WTC11 (cell line): ENCODE measurements around the gene FGR. TPM values are rescaled to one million over a fixed set of nuclear protein-coding genes. Genes with fewer than 3 reads are reported as not detected.

Experiments
- ATAC-seq: fragments of 200-7000 bp; cut with Tn5 transposase; 2 replicates; pipeline ENCODE4 v1.10.0; 2021; ENCODE audit warnings: mild to moderate bottlenecking, moderate library complexity
- CTCF ChIA-PET: fragments of 300-600 bp; sonication (Branson Sonifier 250); formaldehyde crosslinking; loops from one replicate; lab custom pipeline; 2021; ENCODE audit warnings: antibody characterized with exemption; lab: Charles Lee
- POLR2A ChIA-PET: fragments of 350-600 bp; sonication (Branson Sonifier 250); formaldehyde crosslinking; loops from one replicate; lab custom pipeline; 2021; ENCODE audit warnings: antibody characterized with exemption; lab: Charles Lee
- DNase-seq: peaks from one replicate; pipeline ENCODE4 v3.0.0; 2021; ENCODE audit warnings: low spot score
- H3K27ac Mint-ChIP-seq: 2 replicates; pipeline ENCODE4 v1.8.0; 2021; ENCODE audit warnings: mixed read lengths
- H3K27me3 Mint-ChIP-seq: 2 replicates; pipeline ENCODE4 v1.8.0; 2021; ENCODE audit warnings: low read depth, mild to moderate bottlenecking, moderate library complexity, mixed read lengths
- H3K36me3 Mint-ChIP-seq: 2 replicates; pipeline ENCODE4 v1.8.0; 2021; ENCODE audit warnings: mixed read lengths
- H3K4me1 Mint-ChIP-seq: 2 replicates; pipeline ENCODE4 v1.8.0; 2022; ENCODE audit warnings: mixed read lengths
- H3K4me3 Mint-ChIP-seq: 2 replicates; pipeline ENCODE4 v1.8.0; 2021; ENCODE audit warnings: mild to moderate bottlenecking, moderate library complexity, mixed read lengths
- H3K9me3 Mint-ChIP-seq: 2 replicates; pipeline ENCODE4 v1.8.0; 2021; ENCODE audit warnings: mixed read lengths
- ATF1 ChIP-seq: sonication (generic); formaldehyde crosslinking; IDR thresholded peaks from 2 replicates; pipeline ENCODE4 v1.8.1; 2023; ENCODE audit warnings: mild to moderate bottlenecking, moderate library complexity, missing genetic modification reagents
- ATF2 ChIP-seq: sonication (generic); formaldehyde crosslinking; IDR thresholded peaks from 2 replicates; pipeline ENCODE4 v1.8.1; 2022; ENCODE audit warnings: low read depth, missing genetic modification reagents, borderline replicate concordance
- CDX4 ChIP-seq: fragments of 250-450 bp; sonication (Bioruptor Pico); IDR thresholded peaks from 2 replicates; pipeline ENCODE4 v1.9.0; 2021; ENCODE audit warnings: moderate library complexity, mild to moderate bottlenecking, inconsistent platforms, borderline replicate concordance
- HMGXB4 ChIP-seq: sonication (generic); formaldehyde crosslinking; IDR thresholded peaks from 2 replicates; pipeline ENCODE4 v1.8.1; 2023; ENCODE audit warnings: mild to moderate bottlenecking, moderate library complexity, missing genetic modification reagents
- JAZF1 ChIP-seq: fragments of 250-450 bp; sonication (Bioruptor Pico); IDR thresholded peaks from 2 replicates; pipeline ENCODE4 v1.9.0; 2021; ENCODE audit warnings: moderate library complexity, mild to moderate bottlenecking, inconsistent platforms
- KAT7 ChIP-seq: sonication (generic); formaldehyde crosslinking; IDR thresholded peaks from 2 replicates; pipeline ENCODE4 v1.8.1; 2023; ENCODE audit warnings: missing genetic modification reagents, mild to moderate bottlenecking, borderline replicate concordance
- MAX ChIP-seq: sonication (generic); formaldehyde crosslinking; IDR thresholded peaks from 2 replicates; pipeline ENCODE4 v1.8.0; 2022; ENCODE audit warnings: mild to moderate bottlenecking, missing genetic modification reagents
- NFATC4 ChIP-seq: fragments of 250-450 bp; sonication (Bioruptor Pico); IDR thresholded peaks from 2 replicates; pipeline ENCODE4 v1.9.0; 2021; ENCODE audit warnings: mild to moderate bottlenecking
- NFYB ChIP-seq: sonication (generic); formaldehyde crosslinking; conservative IDR thresholded peaks from 2 replicates; pipeline ENCODE4 v1.8.0; 2022; ENCODE audit warnings: low read depth, missing genetic modification reagents
- PRRX2 ChIP-seq: fragments of 250-450 bp; sonication (Bioruptor Pico); IDR thresholded peaks from 2 replicates; pipeline ENCODE4 v1.8.0; 2021; ENCODE audit warnings: mild to moderate bottlenecking
- RELA ChIP-seq: sonication (generic); formaldehyde crosslinking; IDR thresholded peaks from 2 replicates; pipeline ENCODE4 v1.8.1; 2022; ENCODE audit warnings: missing genetic modification reagents, mild to moderate bottlenecking, borderline replicate concordance
- TCF7 ChIP-seq: sonication (generic); formaldehyde crosslinking; IDR thresholded peaks from 2 replicates; pipeline ENCODE4 v1.8.0; 2022; ENCODE audit warnings: mild to moderate bottlenecking, low read depth, missing genetic modification reagents, moderate library complexity
- TEAD1 ChIP-seq: sonication (generic); formaldehyde crosslinking; IDR thresholded peaks from 2 replicates; pipeline ENCODE4 v1.8.0; 2022; ENCODE audit warnings: mild to moderate bottlenecking, missing genetic modification reagents
- ZNF425 ChIP-seq: fragments of 250-450 bp; sonication (Bioruptor Pico); conservative IDR thresholded peaks from 2 replicates; pipeline ENCODE4 v1.9.0; 2021; ENCODE audit warnings: mild to moderate bottlenecking
- ZNF512 ChIP-seq: sonication (generic); formaldehyde crosslinking; IDR thresholded peaks from 2 replicates; pipeline ENCODE4 v1.8.1; 2022; ENCODE audit warnings: missing genetic modification reagents, borderline replicate concordance
- total RNA-seq: library from RNA; stranded (reverse); gene quantifications from 3 replicates; pipeline ENCODE4 v1.2.3, GENCODE V29; 2021

FGR gene
- total RNA-seq, 1 experiment from 2014 or later: 0.77 TPM

- ChIA-PET CTCF (interaction anchor here (0.8 to 10.1 kb wide), 19 partner anchors 10 to 362 kb away, joined by 3 to 367 read pairs (median 11); partner anchors contain the start of genes AHDC1, IFI6, MAP3K6 and STX12), POLR2A (interaction anchor here (0.7 to 1.9 kb wide), 2 partner anchors 55 to 587 kb away, joined by 5 to 6 read pairs; no protein-coding TSS in a partner anchor)
- no peak for ATAC-seq
- TF ChIP-seq HMGXB4: no peak
- no peak for TF ChIP-seq KAT7 (CRISPR knock-in tag)
- no peak for TF ChIP-seq ZNF425
- Mint-ChIP-seq H3K4me1 (peaks cover 29% of the 10 kb centered on the region), H3K27ac (no peak overlapping the region), H3K27me3 (peaks cover 3% of the 10 kb centered on the region; the same call in 1 of the 2 replicates), H3K4me3 (no peak overlapping the region), H3K36me3 (no peaks in the 10 kb centered on the region), H3K9me3 (no peaks in the 10 kb centered on the region)
- no peak for DNase-seq
These were observed 27.3 kb upstream of the FGR start for GRCh38 chr1:27662261-27662660.

- Mint-ChIP-seq H3K36me3 (no peaks in the 10 kb centered on the region), H3K27me3 (peaks cover 3% of the 10 kb centered on the region; the same call in 1 of the 2 replicates), H3K4me3 (no peak overlapping the region), H3K27ac (no peak overlapping the region), H3K9me3 (no peaks in the 10 kb centered on the region), H3K4me1 (peaks cover 33% of the 10 kb centered on the region)
- no peak for DNase-seq
- ChIA-PET POLR2A (interaction anchor here (0.7 to 1.9 kb wide), 2 partner anchors 55 to 588 kb away, joined by 5 to 6 read pairs; no protein-coding TSS in a partner anchor), CTCF (interaction anchor here (0.5 to 10.1 kb wide), 12 partner anchors 8 to 361 kb away, joined by 3 to 367 read pairs (median 12); partner anchors contain the start of genes AHDC1 and IFI6)
- ATAC-seq: no peak
- TF ChIP-seq TEAD1 (CRISPR knock-in tag): no peak
- no peak for TF ChIP-seq MAX (CRISPR knock-in tag)
- TF ChIP-seq PRRX2 (CRISPR knock-in tag): no peak
- TF ChIP-seq NFATC4: no peak
- TF ChIP-seq JAZF1 (CRISPR knock-in tag): no peak
- TF ChIP-seq ATF2 (CRISPR knock-in tag): no peak
- no peak for TF ChIP-seq RELA
- no peak for TF ChIP-seq TCF7 (CRISPR knock-in tag)
These were observed 26.6 kb upstream of the FGR start for GRCh38 chr1:27661412-27662075.

- Mint-ChIP-seq H3K4me3 (peak overlapping the region; percentile 59), H3K27ac (0 out of 2 replicates have a peak overlapping the region, but pooled peaks have one; percentile 71)
- ATAC-seq (no peak), DNase-seq (no peak)
- TF ChIP-seq HMGXB4: no peak
- no peak for TF ChIP-seq CDX4 (CRISPR knock-in tag)
- TF ChIP-seq ATF1 (CRISPR knock-in tag): no peak
- 0 out of 2 replicates have a peak, but pooled peaks have one; percentile 3 for TF ChIP-seq NFYB (CRISPR knock-in tag)
- TF ChIP-seq ZNF512 (CRISPR knock-in tag): no peak
- TF ChIP-seq, all 79 proteins: peak for 1
- H3K9me3 Mint-ChIP-seq: no peaks in the 10 kb centered on the region
- peaks cover 3% of the 10 kb centered on the region; the same call in 1 of the 2 replicates for H3K27me3 Mint-ChIP-seq
- no peaks in the 10 kb centered on the region for H3K36me3 Mint-ChIP-seq
- POLR2A ChIA-PET: interaction anchor here (0.6 kb wide), 1 partner anchor 163 kb away, joined by 3 read pairs; no protein-coding TSS in a partner anchor
- peaks cover 41% of the 10 kb centered on the region for H3K4me1 Mint-ChIP-seq
- CTCF ChIA-PET: interaction anchor here (1.7 to 10.1 kb wide), 3 partner anchors 9 to 103 kb away, joined by 5 to 367 read pairs (median 51); partner anchors contain the start of gene AHDC1
These were observed 25.4 kb upstream of the FGR start for GRCh38 chr1:27660300-27660835.
